ENCODE measurements around the gene GALNT5.

The GALNT5 gene

GRCh38 chr2:157355618-157356017, 98.1 kb downstream of the GALNT5 start:
- Histone ChIP-seq H3K4me3 (no peak overlapping the region), H3K27ac (no peak overlapping the region)

DNA sequence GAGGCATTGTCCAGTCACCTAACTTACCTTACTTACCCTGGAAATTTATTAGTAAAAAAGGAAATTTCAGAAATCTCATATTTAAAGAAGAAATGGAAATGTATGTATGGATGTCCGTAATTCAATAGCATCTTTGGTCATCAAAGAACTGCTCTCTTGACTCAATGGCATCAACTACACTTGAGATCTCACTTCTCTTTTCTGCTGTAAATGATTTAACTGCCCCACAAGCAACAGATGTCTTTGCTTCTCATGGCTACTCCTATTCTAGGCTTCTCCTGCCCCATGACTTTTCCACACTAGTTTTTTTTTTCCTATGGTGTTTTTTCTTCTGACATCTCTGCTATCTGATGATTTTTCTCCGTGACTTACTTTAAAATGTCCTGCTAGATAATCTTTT, 102.1 kb downstream of the GALNT5 start:
- H3K4me3 ChIP-seq = no peak overlapping the region

DNA sequence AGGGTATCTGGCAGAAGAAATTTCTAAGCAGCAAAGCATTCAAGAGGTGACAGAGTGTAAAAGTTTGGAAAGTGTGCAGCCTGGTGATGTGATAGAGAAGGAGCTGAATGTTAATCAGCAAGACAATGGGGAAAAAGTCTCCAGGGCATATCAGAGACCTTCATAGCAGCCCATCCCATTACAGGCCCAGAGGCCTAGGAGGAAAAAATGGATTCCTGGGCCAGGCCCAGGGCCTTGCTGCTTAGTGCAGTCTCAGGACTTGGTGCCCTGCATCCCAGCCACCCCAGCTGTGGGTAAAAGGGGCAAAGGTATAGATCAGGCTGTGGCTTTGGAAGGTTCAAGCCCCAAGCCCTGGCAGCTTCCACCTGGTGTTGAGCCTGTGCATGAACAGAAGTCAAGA, 104.0 kb downstream of the GALNT5 start:
- no peak overlapping the region for H3K27ac ChIP-seq
- no peak overlapping the region for H3K4me3 ChIP-seq

More for the DNA sequence above, 102.1 kb downstream of the GALNT5 start:
- no peak overlapping the region for H3K27ac ChIP-seq

DNA sequence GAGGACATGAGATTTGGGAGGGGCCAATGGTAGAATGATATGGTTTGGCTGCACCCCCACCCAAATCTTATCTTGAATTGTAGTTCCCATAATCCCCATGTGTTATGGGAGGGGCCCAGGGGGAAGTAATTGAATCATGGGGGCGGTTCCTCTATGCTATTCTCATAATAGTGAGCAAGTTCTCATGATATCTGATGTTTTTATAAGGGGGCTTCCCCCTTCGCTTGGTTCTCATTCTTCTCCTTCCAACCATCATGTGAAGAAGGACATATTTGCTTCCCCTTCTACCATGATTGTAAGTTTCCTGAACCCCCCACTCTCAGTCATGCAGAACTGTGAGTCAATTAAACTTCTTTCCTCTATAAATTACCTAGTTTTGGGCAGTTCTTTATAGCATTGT, 105.1 kb downstream of the GALNT5 start:
- Histone ChIP-seq H3K27ac (no peak overlapping the region), H3K4me3 (no peak overlapping the region)

DNA sequence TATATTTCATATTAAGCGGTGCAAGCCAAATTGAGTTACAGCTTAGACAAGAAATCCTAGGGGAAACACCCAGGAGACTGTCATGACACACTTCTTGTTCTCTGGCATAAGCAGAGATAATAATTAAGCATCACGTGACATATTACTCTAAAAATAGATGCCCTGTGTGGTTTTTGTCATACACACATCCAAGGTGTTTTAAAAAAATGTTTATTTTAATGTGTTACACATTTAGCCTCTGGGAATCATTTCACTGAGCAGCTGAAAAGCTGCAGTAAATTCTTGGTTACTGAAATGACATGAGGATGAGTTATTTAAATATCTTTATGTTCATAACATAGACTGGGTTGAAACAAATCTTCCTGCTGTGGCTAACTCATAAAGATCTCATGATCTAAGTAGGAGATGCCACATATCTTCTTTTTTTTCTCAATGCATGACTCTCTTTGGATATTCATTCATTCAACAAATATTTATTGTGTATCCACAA, 106.2 kb downstream of the GALNT5 start:
- no peak overlapping the region for H3K27ac ChIP-seq
- no peak overlapping the region for H3K4me3 ChIP-seq

Measured in skin epidermis (tissue), 12 donors.